MM.1S (cell line): ENCODE results near the gene TMEM238L.

Source experiments
- DNase-seq: peaks from one replicate; pipeline ENCODE4 v3.0.0-alpha.2; 2015
- H2AFZ ChIP-seq: fragments of 300-600 bp; sonication (generic); 2 replicates; pipeline ENCODE4 v1.6.0; 2016; ENCODE audit warnings: antibody characterized with exemption, low read length
- H3F3A ChIP-seq: fragments of 300-600 bp; sonication (generic); 2 replicates; pipeline ENCODE4 v1.6.1; 2016; ENCODE audit warnings: mild to moderate bottlenecking, antibody characterized with exemption, low read length, moderate library complexity, mixed read lengths; ENCODE audit not compliant: insufficient read depth
- H3K27ac ChIP-seq: fragments of 300-600 bp; sonication (generic); 2 replicates; pipeline ENCODE4 v1.5.1; 2016; ENCODE audit warnings: mild to moderate bottlenecking, low read length
- H3K27me3 ChIP-seq: fragments of 300-600 bp; sonication (generic); replicated peaks from 2 replicates; pipeline ENCODE4 v1.6.0; 2016; ENCODE audit warnings: low read length; ENCODE audit not compliant: insufficient read depth
- H3K36me3 ChIP-seq: fragments of 300-600 bp; sonication (generic); replicated peaks from 2 replicates; pipeline ENCODE4 v1.6.1; 2016; ENCODE audit warnings: mild to moderate bottlenecking, low read length, mixed read lengths; ENCODE audit not compliant: insufficient read depth
- H3K4me1 ChIP-seq: fragments of 300-600 bp; sonication (generic); 2 replicates; pipeline ENCODE4 v1.6.1; 2016; ENCODE audit warnings: low read length, mixed read lengths
- H3K4me2 ChIP-seq: fragments of 300-600 bp; sonication (generic); 2 replicates; pipeline ENCODE4 v1.6.0; 2016; ENCODE audit warnings: low read depth, low read length
- H3K4me3 ChIP-seq: fragments of 300-600 bp; sonication (generic); 2 replicates; pipeline ENCODE4 v1.5.1; 2016; ENCODE audit warnings: low read length, mixed read lengths
- H3K79me2 ChIP-seq: fragments of 300-600 bp; sonication (generic); 2 replicates; pipeline ENCODE4 v1.6.1; 2016; ENCODE audit warnings: mixed run types, low read length, mixed read lengths
- H3K9ac ChIP-seq: fragments of 300-600 bp; sonication (generic); 2 replicates; pipeline ENCODE4 v1.6.1; 2016; ENCODE audit warnings: low read length, mixed read lengths
- H3K9me2 ChIP-seq: fragments of 300-600 bp; sonication (generic); replicated peaks from 2 replicates; pipeline ENCODE4 v1.6.1; 2016; ENCODE audit warnings: mild to moderate bottlenecking, low read length, mixed read lengths; ENCODE audit not compliant: insufficient read depth
- H3K9me3 ChIP-seq: fragments of 300-600 bp; sonication (generic); replicated peaks from 2 replicates; pipeline ENCODE4 v1.6.1; 2016; ENCODE audit warnings: mild to moderate bottlenecking, low read length, mixed read lengths; ENCODE audit not compliant: insufficient read depth
- H4K20me1 ChIP-seq: fragments of 300-600 bp; sonication (generic); 2 replicates; pipeline ENCODE4 v1.6.1; 2016; ENCODE audit warnings: mild to moderate bottlenecking, low read length, moderate library complexity, mixed read lengths; ENCODE audit not compliant: insufficient read depth
- CTCF ChIP-seq: fragments of 300-600 bp; sonication (generic); IDR thresholded peaks from 2 replicates; pipeline ENCODE4 v1.5.1; 2016; ENCODE audit warnings: antibody characterized with exemption, low read length, mixed read lengths
- EZH2 ChIP-seq: fragments of 300-600 bp; sonication (generic); optimal IDR thresholded peaks from 2 replicates; pipeline ENCODE3; 2017; ENCODE audit warnings: low read depth, mild to moderate bottlenecking, antibody characterized with exemption, low read length, mixed read lengths
- EZH2phosphoT487 ChIP-seq: fragments of 300-600 bp; sonication (generic); IDR thresholded peaks from 2 replicates; pipeline ENCODE4 v1.6.1; 2018; ENCODE audit warnings: antibody characterized with exemption, low read length

Gene TMEM238L

GRCh38 chr17:10793816-10794215 lies 10.1 kb downstream of the TMEM238L start:
- no peaks in the 10 kb centered on the region for H3K27me3 ChIP-seq
- H3K79me2 ChIP-seq = no peaks in the 10 kb centered on the region
- DNase-seq = no peak
- no peaks in the 10 kb centered on the region for H3K9me3 ChIP-seq
- no peaks in the 10 kb centered on the region for H3K36me3 ChIP-seq
- no peaks in the 10 kb centered on the region for H4K20me1 ChIP-seq
- no peak overlapping the region for H3K9ac ChIP-seq
- no peaks in the 10 kb centered on the region for H3K4me1 ChIP-seq
- no peak overlapping the region for H3K4me2 ChIP-seq
- TF ChIP-seq CTCF (no peak), EZH2 (no peak), EZH2phosphoT487 (no peak)
- H2AFZ ChIP-seq = no peak overlapping the region
- no peak overlapping the region for H3K27ac ChIP-seq
- no peak overlapping the region for H3K4me3 ChIP-seq
- no peaks in the 10 kb centered on the region for H3K9me2 ChIP-seq
- no peaks in the 10 kb centered on the region for H3F3A ChIP-seq

- Histone ChIP-seq H3K27me3 (no peaks in the 10 kb centered on the region), H3K9me2 (no peaks in the 10 kb centered on the region), H3K4me2 (no peak overlapping the region), H3K9me3 (no peaks in the 10 kb centered on the region), H2AFZ (no peak overlapping the region), H4K20me1 (no peaks in the 10 kb centered on the region), H3K27ac (no peak overlapping the region), H3K4me1 (no peaks in the 10 kb centered on the region), H3K4me3 (no peak overlapping the region), H3F3A (no peaks in the 10 kb centered on the region), H3K36me3 (no peaks in the 10 kb centered on the region), H3K9ac (no peak overlapping the region), H3K79me2 (no peaks in the 10 kb centered on the region)
- TF ChIP-seq CTCF (no peak), EZH2phosphoT487 (no peak), EZH2 (no peak)
- no peak for DNase-seq
These were observed 10.6 kb downstream of the TMEM238L start for GRCh38 chr17:10793256-10793655.

- DNase-seq = no peak
- Histone ChIP-seq H2AFZ (no peak overlapping the region), H3K9ac (no peak overlapping the region)
These were observed 11.7 kb downstream of the TMEM238L start for GRCh38 chr17:10792151-10792550.

More at GRCh38 chr17:10792151-10792550, 11.7 kb downstream of the TMEM238L start:
- TF ChIP-seq CTCF (no peak), EZH2 (no peak)
- no peaks in the 10 kb centered on the region for H3K36me3 ChIP-seq
- H3K4me3 ChIP-seq = no peak overlapping the region
- no peak overlapping the region for H3K4me2 ChIP-seq
- no peaks in the 10 kb centered on the region for H3K9me3 ChIP-seq
- H3K4me1 ChIP-seq = no peaks in the 10 kb centered on the region
- no peaks in the 10 kb centered on the region for H3K79me2 ChIP-seq
- H4K20me1 ChIP-seq = no peaks in the 10 kb centered on the region
- H3K27ac ChIP-seq = no peak overlapping the region
- H3K27me3 ChIP-seq = no peaks in the 10 kb centered on the region
- H3F3A ChIP-seq = no peaks in the 10 kb centered on the region
- no peaks in the 10 kb centered on the region for H3K9me2 ChIP-seq
